Endothelial cell of umbilical vein (primary cell): ENCODE measurements around the gene PRR18. TPM values are rescaled to one million over a fixed set of nuclear protein-coding genes. Genes with fewer than 3 reads are reported as not detected.

Experiments used
- BruUV-seq: library from RNA; stranded (reverse); fragments of 400-500 nt; replicated peaks from 2 replicates; lab custom pipeline; 2021; lab: Mats Ljungman, UMichigan
- CTCF ChIA-PET: fragments of 300-600, 350-600 bp; sonication (Branson Sonifier 250); formaldehyde crosslinking; loops from one replicate; lab custom pipeline; 2021; ENCODE audit warnings: antibody characterized with exemption, inconsistent platforms; lab: Charles Lee
- POLR2A ChIA-PET: fragments of 300-600, 350-600 bp; sonication (Branson Sonifier 250); formaldehyde crosslinking; loops from one replicate; lab custom pipeline; 2021; ENCODE audit warnings: antibody characterized with exemption, inconsistent platforms; lab: Charles Lee
- DNase-seq: peaks from one replicate; pipeline ENCODE4 v3.0.0-alpha.2; 2011; ENCODE audit warnings: low read depth, low spot score
- FAIRE-seq: peaks from 2 replicates; lab custom pipeline; 2011; peaks lifted over from hg19 to GRCh38; lab: Jason Lieb, UNC
- H2AFZ ChIP-seq: 2 replicates; pipeline ENCODE4 v1.6.0; 2012; ENCODE audit warnings: low read depth, low read length, control low read depth, inconsistent platforms
- H3K27ac ChIP-seq: 2 replicates; pipeline ENCODE4 v1.5.1; 2011; ENCODE audit warnings: low read depth, mild to moderate bottlenecking, control low read depth, low read length, moderate library complexity; ENCODE audit not compliant: insufficient read depth
- H3K27me3 ChIP-seq, 2 experiments: 2 replicates each; pipeline versions ENCODE4 v1.6.0 to v1.6.1; 2011; ENCODE audit warnings: low read length in 2 of 2, mixed read lengths in 1 of 2; ENCODE audit not compliant: control insufficient read depth in 2 of 2, insufficient read depth in 2 of 2
- H3K36me3 ChIP-seq, 2 experiments: 2 replicates in 1 of 2; 3 replicates in 1 of 2; pipeline ENCODE4 v1.5.1; 2011; ENCODE audit warnings: low read length in 2 of 2, mild to moderate bottlenecking in 1 of 2, moderate library complexity in 1 of 2; ENCODE audit not compliant: control insufficient read depth in 2 of 2, insufficient read depth in 2 of 2; ENCODE audit errors: extremely low read depth in 1 of 2
- H3K4me1 ChIP-seq: 3 replicates; pipeline ENCODE4 v1.5.1; 2011; ENCODE audit warnings: mild to moderate bottlenecking, low read length; ENCODE audit not compliant: control insufficient read depth, insufficient read depth; ENCODE audit errors: extremely low read depth
- H3K4me2 ChIP-seq: 2 replicates; pipeline ENCODE4 v1.6.1; 2011; ENCODE audit warnings: low read length, control low read depth, mixed read lengths; ENCODE audit not compliant: insufficient read depth
- H3K4me3 ChIP-seq, 3 experiments: fragments of 200-600 bp in 1 of 3; sonication (generic), shearing (Covaris generic) in 1 of 3; replicated peaks in 1 of 3; 2 replicates each; pipeline ENCODE4 v1.5.1; 2011 to 2016; ENCODE audit warnings: control low read depth in 3 of 3, low read length in 3 of 3, mild to moderate bottlenecking in 2 of 3, inconsistent platforms in 1 of 3, low read depth in 1 of 3, moderate library complexity in 1 of 3; ENCODE audit not compliant: insufficient read depth in 1 of 3
- H3K79me2 ChIP-seq: 2 replicates; pipeline ENCODE4 v1.6.0; 2012; ENCODE audit warnings: low read length, inconsistent platforms; ENCODE audit not compliant: control insufficient read depth, insufficient read depth
- H3K9ac ChIP-seq: replicated peaks from 2 replicates; pipeline ENCODE3; 2011; ENCODE audit warnings: low read length, control low read depth; ENCODE audit not compliant: insufficient read depth; ENCODE audit errors: extremely low read depth
- H3K9me1 ChIP-seq: replicated peaks from 3 replicates; pipeline ENCODE4 v1.6.0; 2011; ENCODE audit warnings: mild to moderate bottlenecking, low read length; ENCODE audit not compliant: control insufficient read depth, insufficient read depth; ENCODE audit errors: extremely low read depth
- H3K9me3 ChIP-seq: replicated peaks from 2 replicates; pipeline ENCODE4 v1.5.1; 2012; ENCODE audit warnings: low read length, inconsistent platforms; ENCODE audit not compliant: control insufficient read depth, insufficient read depth
- H4K20me1 ChIP-seq: replicated peaks from 2 replicates; pipeline ENCODE3; 2011; ENCODE audit warnings: mild to moderate bottlenecking, low read length; ENCODE audit not compliant: control insufficient read depth, insufficient read depth; ENCODE audit errors: extremely low read depth
- EZH2 ChIP-seq: IDR thresholded peaks from 2 replicates; pipeline ENCODE4 v1.6.1; 2012; ENCODE audit warnings: borderline replicate concordance, low read depth, mild to moderate bottlenecking, moderate library complexity, low read length, inconsistent platforms; ENCODE audit not compliant: severe bottlenecking
- FOS ChIP-seq: IDR thresholded peaks from 2 replicates; pipeline ENCODE4 v1.6.1; 2011; ENCODE audit warnings: mild to moderate bottlenecking, low read length, moderate library complexity, borderline replicate concordance; ENCODE audit not compliant: insufficient read depth
- GATA2 ChIP-seq: IDR thresholded peaks from 2 replicates; pipeline ENCODE4 v1.7.0; 2011; ENCODE audit warnings: low read depth, mild to moderate bottlenecking, moderate library complexity, mixed read lengths, low read length; ENCODE audit not compliant: insufficient read length, insufficient read depth
- JUN ChIP-seq: IDR thresholded peaks from 2 replicates; pipeline ENCODE4 v1.6.1; 2011; ENCODE audit warnings: borderline replicate concordance, low read depth; ENCODE audit not compliant: insufficient read length, insufficient read depth
- MYC ChIP-seq: IDR thresholded peaks from one replicate; pipeline ENCODE4 v1.6.1; 2011; ENCODE audit warnings: mild to moderate bottlenecking, low read depth, low read length
- POLR2A ChIP-seq: IDR thresholded peaks from 2 replicates; pipeline ENCODE4 v1.6.1; 2012; ENCODE audit warnings: low read depth, mild to moderate bottlenecking, control low read depth, low read length
- POLR2AphosphoS5 ChIP-seq: IDR thresholded peaks from 2 replicates; pipeline ENCODE4 v1.6.1; 2012; ENCODE audit warnings: low read depth, mild to moderate bottlenecking, control low read depth, low read length, moderate library complexity; ENCODE audit not compliant: insufficient read depth
- dilution Hi-C: fragments of 300-500 bp; cut with MboI; formaldehyde crosslinking; loops from one replicate; pipeline ENCODE4 v1.15.0; 2019; ENCODE audit warnings: low sequenced_read_pairs; ENCODE audit not compliant: extremely low pct_ligation_motif_present
- intact Hi-C: fragments of 100-400 bp; cut with micrococcal nuclease; formaldehyde crosslinking; loops from one replicate; pipeline ENCODE4 v1.10.0; 2022
- polyA plus RNA-seq, 4 experiments: library from polyadenylated mRNA; depleted of rRNA in 3 of 4; stranded (reverse) in 3 of 4; unstranded in 1 of 4; fragments of >200 nt; gene quantifications; 2 replicates each; pipeline versions ENCODE4 v1.2.1 to v1.2.3, GENCODE V29; 2011 to 2012; ENCODE audit warnings: missing spikeins in 1 of 4
- total RNA-seq: library from RNA; stranded (reverse); gene quantifications from 2 replicates; pipeline ENCODE4 v1.2.3, GENCODE V29; 2021
- TF ChIP-seq, protein P1 (sequence below): IDR thresholded peaks from 2 replicates; pipeline ENCODE4 v1.6.1; 2011; ENCODE audit not compliant: insufficient read depth, insufficient read length
- TF ChIP-seq, protein P2 (sequence below), 2 donors: IDR thresholded peaks; 1 replicate in 1 of 2; 2 replicates in 1 of 2; pipeline ENCODE4 v1.5.1; 2011; ENCODE audit warnings: low read length in 2 of 2, mild to moderate bottlenecking in 2 of 2, moderate library complexity in 2 of 2, control low read depth in 1 of 2, inconsistent platforms in 1 of 2, low read depth in 1 of 2; ENCODE audit not compliant: insufficient read depth in 1 of 2; ENCODE audit errors: extremely low read depth in 1 of 2

PRR18 gene
- total and polyA plus RNA-seq, 2 donors (not counting 3 experiments of a cell fraction or from before 2014, with no cell fraction given): not detected

- H3K27ac ChIP-seq: no peak overlapping the region
- intact Hi-C loops: no loop called here
These were observed 40.2 kb upstream of the PRR18 start for GRCh38 chr6:166348305-166348949.

More at GRCh38 chr6:166348305-166348949, 40.2 kb upstream of the PRR18 start:
- Histone ChIP-seq H3K79me2 (no peaks in the 10 kb centered on the region), H3K36me3 (no peaks in the 10 kb centered on the region), H3K9me1 (no peaks in the 10 kb centered on the region), H2AFZ (no peak overlapping the region), H3K4me1 (no peaks in the 10 kb centered on the region), H4K20me1 (no peaks in the 10 kb centered on the region), H3K4me2 (no peak overlapping the region), H3K9ac (no peak overlapping the region), H3K27me3 (peaks cover 15 to 32% of the 10 kb centered on the region in 2 experiments), H3K9me3 (no peaks in the 10 kb centered on the region), H3K4me3 (no peak overlapping the region)
- ChIA-PET CTCF (no interaction called here), POLR2A (no interaction called here)
- BruUV-seq: no TSS peak
- dilution Hi-C loops: no loop called here
- DNase-seq: no peak
- TF ChIP-seq, protein P1, sequence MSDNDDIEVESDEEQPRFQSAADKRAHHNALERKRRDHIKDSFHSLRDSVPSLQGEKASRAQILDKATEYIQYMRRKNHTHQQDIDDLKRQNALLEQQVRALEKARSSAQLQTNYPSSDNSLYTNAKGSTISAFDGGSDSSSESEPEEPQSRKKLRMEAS: no peak
- TF ChIP-seq FOS (no peak), GATA2 (no peak), POLR2A (no peak), POLR2AphosphoS5 (no peak), JUN (no peak), MYC (no peak), EZH2 (no peak)
- TF ChIP-seq, protein P2, sequence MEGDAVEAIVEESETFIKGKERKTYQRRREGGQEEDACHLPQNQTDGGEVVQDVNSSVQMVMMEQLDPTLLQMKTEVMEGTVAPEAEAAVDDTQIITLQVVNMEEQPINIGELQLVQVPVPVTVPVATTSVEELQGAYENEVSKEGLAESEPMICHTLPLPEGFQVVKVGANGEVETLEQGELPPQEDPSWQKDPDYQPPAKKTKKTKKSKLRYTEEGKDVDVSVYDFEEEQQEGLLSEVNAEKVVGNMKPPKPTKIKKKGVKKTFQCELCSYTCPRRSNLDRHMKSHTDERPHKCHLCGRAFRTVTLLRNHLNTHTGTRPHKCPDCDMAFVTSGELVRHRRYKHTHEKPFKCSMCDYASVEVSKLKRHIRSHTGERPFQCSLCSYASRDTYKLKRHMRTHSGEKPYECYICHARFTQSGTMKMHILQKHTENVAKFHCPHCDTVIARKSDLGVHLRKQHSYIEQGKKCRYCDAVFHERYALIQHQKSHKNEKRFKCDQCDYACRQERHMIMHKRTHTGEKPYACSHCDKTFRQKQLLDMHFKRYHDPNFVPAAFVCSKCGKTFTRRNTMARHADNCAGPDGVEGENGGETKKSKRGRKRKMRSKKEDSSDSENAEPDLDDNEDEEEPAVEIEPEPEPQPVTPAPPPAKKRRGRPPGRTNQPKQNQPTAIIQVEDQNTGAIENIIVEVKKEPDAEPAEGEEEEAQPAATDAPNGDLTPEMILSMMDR (IDR thresholded peaks at IDR 0.05; ENCODE audit: extremely low read depth in 1 of 2, insufficient read depth in 1 of 2, low read depth in 1 of 2, low read length in 2 of 2): no peak
- FAIRE-seq: no peak
